ELR (cell line): Measurements from ENCODE around the gene APLNR.
"Not testable (repeated sequence)": the region's sequence is repeated elsewhere in the genome, so short reads cannot be mapped to it uniquely, and the experiment has no call there.

ENCODE experiments used
- DNase-seq: peaks from one replicate; pipeline ENCODE4 v3.0.0-alpha.2; 2015; ENCODE audit warnings: low read depth

The APLNR gene

DNA sequence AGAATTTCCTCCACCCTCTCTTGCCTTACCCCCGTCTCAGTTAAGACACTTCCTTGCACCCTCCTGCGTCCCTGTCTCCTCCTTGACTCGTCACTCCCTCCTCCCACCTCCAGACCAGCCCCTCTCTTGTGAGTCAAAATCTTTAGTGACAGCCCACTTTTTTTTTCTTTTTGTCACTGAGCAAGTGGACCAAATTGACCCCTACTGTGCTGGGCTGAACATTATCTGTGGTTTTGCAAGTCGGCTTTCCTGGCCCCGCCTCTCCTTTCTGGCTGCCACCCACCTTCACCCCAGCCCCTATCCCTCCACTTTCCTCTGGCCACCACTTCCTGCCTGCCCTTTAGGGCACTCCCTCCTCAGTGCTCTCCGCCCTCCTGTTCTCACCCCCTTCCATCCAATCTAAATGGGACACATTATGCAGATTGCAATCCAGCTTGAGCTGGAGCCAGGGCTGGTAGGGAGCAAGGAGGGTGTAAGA is at the start of gene APLNR:
Gene APLNR (minus strand): TSS at position 47 of the 478 bp plus-strand sequence. CDS start 246 bp downstream, outside the sequence.
- no peak for DNase-seq

DNA sequence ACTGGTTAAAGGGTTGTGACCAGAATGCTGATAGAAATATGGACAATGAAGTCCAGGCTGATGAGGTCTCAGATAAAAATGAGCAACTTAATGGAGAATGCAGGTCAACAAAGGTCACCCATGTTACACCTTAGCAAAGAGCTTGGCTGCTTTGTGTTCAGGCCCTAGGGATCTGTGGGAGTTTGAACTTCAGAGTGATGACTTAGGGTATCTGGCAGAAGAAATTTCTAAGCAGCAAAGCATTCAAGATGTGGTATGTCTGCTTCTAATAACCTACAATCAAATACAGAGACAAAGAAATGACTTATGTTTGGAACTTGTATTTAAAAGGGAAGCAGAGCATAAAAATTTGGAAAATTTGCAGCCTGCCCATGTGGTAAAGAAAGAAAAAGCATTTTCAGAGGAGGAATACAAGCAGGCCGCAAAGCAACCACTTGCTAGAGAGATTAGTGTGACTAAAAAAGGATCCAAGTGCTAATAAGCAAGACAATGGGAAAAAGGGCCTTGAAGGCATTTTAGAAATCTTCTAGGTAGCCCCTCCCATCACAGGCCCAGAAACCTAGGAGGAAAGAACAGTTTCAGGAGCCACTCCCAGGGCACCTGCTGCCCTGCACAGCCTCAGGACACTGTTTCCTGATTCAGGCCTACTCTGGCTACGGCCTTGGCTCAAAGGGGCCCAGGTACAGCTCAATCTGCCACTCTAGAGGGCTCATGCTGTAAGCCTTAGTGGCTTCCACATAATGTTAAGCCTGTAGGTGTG is 46.4 kb upstream of the APLNR start:
- no peak for DNase-seq

DNA sequence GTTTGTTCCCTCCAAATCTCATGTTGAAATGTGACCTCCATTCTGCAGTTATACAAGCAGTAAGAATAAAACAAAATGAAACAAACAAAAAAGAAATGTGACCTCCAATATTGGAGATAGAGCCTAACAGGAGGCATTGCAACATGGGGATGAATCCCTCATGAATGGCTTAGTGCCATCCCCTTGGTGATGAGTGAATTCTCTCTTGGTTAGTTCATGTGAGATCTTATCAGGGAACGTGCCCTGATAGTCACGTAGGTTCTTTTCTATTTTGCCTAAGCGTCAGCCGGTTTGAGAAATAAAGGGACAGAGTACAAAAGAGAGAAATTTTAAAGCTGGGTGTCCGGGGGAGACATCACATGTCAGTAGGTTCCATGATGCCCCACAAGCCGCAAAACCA is 44.5 kb upstream of the APLNR start:
- not testable (repeated sequence) for DNase-seq

DNA sequence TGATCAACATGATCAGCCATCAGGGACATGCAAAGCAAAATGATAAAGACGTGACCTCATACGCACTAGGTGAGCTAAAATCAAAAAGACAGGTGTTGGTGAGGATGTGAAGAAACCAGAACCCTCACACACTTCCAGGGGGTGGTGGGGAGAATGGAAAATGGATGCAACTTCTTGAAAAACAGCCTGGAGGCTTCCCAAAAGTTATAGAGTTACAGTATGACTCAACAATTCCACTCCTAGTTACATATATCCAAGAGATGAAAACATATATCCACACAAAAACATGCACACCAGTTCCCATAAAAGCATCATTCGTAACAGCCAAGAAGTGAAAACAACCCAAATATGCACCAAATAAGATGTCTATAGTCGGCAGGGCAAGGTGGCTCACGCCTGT is 42.1 kb upstream of the APLNR start:
- DNase-seq = no peak

DNA sequence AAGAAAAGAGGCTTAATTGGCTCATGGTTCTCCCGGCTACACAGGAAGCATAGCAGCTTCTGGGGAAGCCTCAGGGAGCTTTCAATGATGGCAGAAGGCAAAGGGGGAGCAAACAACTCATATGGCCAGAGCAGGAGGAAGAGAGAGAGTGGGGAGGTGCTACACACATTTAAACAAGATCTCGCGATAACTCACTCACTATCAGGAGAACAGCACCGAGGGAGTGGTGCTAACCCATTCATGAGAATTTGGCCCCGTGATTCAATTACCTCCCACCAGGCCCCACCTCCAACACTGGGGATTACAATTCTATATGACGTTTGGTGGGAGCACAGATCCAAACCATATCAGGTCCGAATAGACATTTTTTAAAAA is 41.7 kb upstream of the APLNR start:
- DNase-seq = no peak

DNA sequence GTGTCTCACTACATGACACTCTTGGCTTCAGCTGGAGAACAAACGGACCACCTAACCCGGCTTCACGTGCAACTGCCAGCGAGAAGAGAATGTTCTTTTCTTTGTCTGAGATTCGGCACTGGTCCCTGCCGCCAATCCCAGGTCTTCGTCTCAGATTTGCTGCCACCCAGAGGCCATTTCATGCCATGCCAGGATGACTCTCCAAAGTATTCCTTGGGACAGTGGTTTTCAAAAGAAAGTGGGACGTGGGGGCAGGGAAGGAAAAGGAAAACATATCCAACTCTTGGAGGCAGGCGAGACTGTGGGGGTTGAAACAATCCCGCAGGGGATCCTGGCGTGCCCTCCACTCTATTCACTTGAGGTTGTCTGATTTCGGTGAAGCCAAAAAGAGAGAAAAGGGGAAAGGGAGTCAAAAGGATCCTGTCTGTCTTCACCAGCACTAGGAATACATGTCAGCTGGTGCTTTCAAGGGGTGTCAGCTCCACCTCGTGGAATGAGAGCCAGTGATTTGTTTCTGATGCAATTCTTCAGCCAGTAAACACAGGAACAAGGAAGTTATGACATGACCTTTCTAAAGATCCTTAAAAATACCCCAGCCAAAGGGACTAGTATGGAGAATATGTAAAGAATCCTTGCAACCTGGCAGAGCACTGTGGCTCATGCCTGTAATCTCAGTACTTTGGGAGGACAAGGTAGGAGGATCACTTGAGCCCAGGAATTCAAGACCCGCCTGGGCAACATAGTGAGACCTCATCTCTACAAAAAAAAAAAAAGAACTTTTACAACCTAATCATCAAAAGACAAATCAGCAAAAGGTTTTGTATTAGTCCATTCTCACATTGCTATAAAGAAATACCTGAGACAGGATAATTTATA is 41.0 kb upstream of the APLNR start:
- DNase-seq = peak; percentile 84

DNA sequence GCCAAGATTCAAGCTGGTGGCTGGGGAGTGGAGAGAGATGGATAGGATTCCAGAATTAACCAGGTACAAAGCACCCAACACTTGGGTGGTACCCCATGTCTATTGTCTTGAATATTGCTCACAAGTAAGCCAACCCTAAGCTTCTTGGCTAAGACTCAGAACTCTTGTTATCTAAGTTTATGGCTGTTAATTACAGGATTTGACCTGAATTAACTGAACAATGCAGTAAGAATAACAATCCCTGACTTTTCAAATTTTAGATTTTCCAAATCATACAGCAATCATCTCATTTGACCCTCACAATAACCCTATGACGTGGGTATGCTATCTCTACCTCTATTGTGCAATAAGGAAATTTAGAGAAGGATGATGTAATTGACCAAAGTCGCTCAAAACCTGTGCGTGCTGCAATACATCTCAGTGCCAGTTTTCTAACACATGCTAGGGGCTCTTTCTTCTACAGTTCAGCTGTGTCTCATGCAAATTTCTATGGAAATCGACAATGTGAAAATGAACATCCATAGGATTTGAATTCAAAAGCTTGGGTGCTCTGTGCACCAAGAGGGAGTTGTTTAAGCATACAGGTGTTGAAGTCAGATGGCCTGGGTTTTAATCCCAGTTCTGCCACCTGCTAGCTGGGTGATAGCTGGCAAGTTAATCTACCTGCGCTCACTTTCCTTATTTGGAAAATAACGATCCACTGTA is 40.1 kb upstream of the APLNR start:
- no peak for DNase-seq

DNA sequence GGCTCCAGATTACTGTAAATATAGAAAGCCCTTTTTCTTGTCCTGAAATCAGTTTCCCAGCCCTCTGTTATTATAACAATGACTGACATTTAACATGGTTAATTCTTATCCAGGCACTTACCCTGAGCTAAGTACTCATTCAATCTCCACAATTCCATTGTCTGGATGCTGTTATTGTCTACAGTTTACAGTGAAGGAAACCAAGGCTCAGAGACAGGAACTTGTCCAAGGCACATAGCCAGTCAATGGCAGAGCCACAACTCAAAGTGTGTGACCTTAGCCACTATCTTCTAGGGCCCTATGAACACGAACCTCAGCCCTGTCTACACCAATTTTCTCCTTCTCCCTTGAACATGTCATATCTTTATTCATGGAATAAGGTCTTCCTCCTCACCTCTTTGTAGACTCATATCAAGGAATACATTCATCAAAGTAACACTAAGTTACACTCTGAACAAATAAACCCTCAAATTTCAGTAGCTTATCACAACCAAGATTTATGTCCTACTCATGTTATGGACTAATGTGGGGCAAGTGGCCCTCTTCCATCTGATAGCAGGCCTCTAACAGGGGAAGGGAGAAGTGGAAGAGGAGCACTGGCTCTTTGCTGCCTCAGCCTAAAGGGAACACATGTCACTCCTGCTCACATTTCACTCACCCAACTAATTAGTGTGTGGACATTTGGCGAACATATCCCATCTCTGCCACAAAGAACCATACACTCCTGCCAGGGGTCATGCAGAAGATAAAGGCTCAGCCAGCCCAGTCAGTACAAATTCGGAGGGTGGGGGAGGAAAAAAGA is 39.3 kb upstream of the APLNR start:
- DNase-seq = no peak

DNA sequence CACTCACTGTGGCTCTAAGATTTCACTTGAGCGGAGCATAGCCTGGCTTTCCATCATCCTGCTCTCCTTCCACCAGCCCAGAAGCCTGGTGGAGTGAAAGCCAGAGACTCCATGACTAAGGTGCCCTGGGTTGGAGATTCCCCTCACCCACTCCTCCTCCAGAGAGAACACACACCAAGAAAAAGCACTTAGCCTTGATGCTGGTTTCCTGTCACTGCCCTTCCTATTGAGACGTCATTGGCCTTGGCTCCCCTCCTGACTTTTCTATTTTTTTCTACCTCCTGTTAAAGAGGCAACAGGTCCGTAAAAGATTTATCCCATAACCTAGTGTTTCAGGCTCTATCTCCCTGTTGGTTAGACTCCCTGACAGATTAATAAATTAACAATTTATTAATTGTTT is 38.5 kb upstream of the APLNR start:
- no peak for DNase-seq

DNA sequence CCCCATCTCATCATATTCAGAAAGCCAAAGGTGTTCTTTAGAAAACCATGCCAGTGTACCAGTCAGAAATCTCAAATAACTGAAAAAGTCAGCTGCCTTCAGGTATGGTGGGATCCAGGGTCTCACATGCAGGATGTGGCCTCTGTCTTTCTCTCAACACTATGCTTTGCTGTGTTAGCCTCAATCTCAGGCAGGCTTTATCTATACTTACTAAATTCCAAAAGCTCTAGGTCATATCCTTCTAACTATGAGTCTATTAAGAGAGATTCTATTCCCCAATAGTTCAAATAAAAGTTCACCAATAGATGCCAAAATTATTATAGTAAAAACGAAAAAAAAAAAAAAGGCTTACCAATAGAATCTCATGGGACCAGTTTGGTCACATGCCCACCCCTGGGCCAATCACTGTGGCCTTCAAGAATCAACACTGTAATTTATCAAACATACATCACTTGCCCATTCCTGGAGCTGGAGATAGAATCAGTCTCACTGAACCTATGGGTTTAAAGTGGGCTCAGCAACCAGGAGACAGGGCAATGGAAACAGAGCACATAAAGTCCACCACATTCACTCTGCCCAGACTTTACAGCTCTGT is 38.0 kb upstream of the APLNR start:
- peak; percentile 45 for DNase-seq

DNA sequence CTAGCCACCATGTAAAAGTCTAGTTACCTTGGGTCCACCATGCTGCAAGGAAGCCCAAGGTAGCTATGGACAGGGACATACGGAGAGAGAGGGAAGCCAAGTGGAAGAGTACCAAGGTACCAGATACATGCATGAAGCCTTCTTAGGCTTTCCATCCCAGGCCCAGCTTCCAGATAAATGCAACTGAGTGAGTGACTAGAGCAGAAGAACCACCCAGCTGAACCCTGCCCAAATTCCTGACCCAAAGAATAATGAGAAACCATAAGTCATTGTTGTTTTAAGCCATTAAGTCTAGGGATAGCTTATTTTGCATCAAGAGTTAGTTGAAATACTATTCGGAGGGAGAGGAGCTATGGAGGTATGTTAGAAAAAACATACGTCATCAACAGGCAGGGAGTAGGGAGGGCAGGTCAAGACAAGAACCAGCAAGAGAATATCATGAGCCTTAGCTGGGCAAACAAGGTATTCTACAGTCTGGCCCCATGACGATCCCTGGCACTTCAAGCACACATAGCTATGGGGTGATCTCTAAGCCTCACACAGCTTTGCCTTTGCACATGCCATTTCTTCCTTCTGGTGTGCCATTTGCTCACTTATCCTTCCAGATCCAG is 36.5 kb upstream of the APLNR start:
- no peak for DNase-seq

DNA sequence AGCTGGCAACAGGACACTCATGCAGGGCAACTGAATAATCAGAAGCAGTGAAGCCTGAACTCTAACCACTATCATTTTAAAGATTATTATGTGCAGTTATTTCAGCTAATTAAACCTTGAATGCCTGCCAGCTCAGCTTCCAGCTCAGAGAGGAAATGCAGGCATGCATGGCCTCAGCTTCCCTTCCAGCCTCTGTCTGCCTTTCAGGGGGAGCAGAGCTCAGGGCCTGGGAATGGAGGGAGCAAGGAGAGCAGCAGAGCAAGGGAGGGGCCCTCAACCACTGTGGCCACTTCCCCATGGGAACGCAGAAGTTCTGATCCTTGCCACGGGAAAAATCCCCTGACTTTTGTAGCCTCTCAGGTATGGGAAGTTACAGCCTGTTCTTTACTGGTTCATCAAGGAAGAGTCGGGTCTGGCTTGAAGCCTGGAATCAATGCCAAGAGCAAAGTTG is 32.5 kb upstream of the APLNR start:
- no peak for DNase-seq

DNA sequence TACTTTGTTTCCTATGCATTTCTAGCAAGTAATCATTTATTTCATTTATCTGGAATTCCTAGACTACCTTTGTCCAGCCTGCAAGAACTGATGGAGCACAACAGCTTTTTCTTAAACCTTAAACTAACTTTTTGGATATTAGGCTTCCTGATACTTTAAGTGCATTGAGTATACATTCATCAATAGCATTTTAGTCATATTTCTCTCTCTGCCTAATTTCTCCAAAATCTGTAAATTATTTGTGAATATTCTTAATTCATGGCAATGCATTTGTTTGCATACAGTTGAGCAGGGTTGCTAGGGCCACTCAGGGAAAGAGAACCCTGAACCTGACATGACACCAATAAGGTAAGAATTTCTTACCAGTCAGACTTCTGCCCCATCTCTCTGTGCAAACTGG is 29.1 kb upstream of the APLNR start:
- no peak for DNase-seq

DNA sequence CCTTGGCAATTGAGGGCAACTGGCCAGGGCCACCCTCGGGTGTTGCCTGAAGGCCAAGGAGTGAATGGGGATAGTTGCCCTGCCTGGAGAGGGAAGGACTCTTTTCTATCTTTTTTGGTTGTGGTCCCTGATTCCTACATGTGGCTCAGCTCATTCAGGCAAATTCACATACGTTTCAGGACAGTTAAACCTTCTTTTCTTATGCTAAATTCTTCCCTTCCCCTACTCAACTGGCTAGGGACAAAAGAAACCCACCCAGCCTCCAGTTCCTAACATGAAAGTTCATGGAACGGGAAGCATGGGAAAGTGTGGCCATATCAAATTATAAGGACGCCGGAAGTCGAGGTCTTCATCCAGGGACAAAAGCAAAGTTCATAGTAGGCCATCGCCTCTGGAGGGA is 26.3 kb upstream of the APLNR start:
- no peak for DNase-seq

DNA sequence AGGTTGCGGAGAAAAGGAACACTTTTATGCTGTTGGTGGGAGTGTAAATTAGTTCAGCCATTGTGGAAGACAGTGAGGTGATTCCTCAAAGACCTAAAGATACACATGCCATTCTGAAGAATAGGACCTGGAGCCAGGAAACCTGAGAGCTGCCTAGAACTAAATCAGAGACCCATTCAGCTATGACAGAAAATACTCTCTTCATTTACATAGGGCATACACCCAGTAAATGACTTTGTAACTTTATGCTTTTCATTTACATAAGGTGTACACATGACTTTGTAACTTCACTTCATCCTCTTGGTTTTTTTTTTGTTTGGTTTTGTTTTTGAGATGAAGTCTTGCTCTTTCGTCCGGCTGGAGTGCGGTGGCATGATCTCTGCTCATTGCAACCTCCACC is 25.1 kb upstream of the APLNR start:
- DNase-seq = no peak

DNA sequence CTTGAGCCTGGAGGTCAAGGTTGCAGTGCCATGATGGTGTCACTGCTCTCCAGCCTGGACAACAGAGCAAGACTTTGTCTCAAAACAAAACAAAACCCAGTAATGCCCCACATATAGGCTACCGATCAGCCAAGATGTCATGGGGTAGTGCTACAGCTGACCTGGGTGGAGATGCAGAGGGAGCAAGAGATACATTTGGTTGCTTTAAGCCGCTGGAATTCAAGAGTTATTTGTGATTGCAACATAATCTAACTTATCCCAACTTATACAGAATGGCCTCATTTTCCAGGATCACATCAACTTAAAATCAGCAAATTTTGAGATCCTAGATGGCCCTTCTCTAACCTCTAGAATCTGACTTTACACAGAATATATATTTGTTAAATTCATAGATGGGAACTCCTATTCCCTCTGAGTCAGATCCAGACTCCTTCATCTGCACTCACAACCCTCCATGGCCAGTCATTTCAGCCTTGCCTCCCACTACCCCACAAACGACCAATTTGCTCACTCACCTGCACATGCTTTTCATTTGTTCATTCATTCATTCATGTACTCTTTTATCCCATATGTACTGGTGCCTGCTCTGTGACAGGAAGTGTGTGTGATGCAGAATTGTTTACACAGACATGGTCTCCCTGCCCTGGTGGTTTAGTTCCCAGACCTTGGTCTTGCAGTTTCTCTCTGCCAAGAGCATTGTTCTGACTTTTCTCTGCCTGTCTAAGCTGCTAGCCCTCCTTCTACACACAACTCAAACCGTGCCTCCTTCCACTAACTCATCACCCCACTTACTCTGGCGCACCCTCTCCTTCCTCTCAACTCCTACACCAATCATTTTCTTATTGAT is 24.1 kb upstream of the APLNR start:
- DNase-seq = no peak

DNA sequence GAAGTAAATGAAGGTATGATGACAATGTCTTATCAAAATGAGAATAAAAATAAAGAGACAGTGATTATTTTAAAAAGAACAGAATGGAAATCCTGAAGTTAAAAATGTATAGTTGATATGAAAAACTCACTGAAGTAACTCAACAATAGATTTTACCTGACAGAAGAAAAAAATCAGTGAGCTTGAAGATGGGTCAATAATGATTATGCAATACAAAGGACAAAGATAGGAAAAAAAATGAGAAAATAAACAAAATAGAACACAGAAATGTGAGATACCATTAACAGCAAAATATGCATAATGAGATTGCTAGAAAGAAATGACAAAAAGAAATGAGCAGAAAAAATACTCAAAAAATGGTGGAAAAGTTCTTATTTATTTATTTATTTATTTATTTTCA is 19.1 kb upstream of the APLNR start:
- DNase-seq = no peak

DNA sequence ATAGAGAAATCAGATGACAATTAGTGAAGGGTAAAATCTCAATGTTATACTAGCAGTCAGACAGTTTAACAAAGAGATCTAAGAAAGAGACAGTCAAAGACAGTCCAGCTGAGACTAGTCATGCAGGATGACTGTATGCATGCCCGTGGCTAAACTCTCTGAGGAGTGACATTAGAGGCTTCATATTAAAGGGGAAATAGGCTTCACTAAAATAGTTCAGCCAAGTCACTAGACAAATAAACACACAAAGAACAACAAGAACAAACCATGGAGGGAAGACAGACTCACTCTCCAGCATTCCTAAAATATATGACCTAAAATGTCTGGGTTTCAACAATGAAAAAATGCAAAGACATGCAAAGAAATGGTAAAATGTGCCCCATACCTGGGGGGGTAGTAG is 18.6 kb upstream of the APLNR start:
- no peak for DNase-seq

DNA sequence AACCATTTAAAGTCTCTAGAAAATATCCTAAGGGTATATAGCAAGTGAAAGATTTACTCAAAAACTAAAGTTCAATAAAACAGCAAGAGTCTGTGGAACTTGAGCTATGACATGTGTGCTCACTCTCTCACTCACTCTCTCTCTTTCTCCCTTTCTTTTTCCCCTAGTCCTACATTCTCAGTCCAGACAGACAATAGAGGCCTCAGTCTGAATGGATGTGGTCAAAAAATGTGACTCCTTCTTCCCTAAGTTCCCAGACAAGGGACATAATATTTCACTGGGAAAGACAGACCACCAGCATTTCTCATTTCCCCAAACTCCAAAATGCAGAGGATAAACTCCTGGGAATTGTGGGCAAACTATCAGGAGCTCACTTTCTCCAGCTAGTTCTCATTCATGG is 17.6 kb upstream of the APLNR start:
- DNase-seq = no peak
